CD8-positive, alpha-beta memory T cell (primary cell): ENCODE results near the gene NAP1L1. TPM values are rescaled to one million over a fixed set of nuclear protein-coding genes. Genes with fewer than 3 reads are reported as not detected.

ENCODE experiments used
- CTCF ChIA-PET: fragments of 350-600 bp; sonication (Branson Sonifier 250); formaldehyde crosslinking; loops from one replicate; lab custom pipeline; 2021; ENCODE audit warnings: antibody characterized with exemption; lab: Charles Lee
- POLR2A ChIA-PET: fragments of 350-600 bp; sonication (Branson Sonifier 250); formaldehyde crosslinking; loops from one replicate; lab custom pipeline; 2021; ENCODE audit warnings: antibody characterized with exemption; lab: Charles Lee
- DNase-seq, 5 donors: peaks; one replicate each; pipeline versions ENCODE4 v3.0.0 to v3.0.0-alpha.2; 2020 to 2022; ENCODE audit warnings: mixed read lengths in 1 of 5
- H3K27ac ChIP-seq: one replicate; pipeline ENCODE4 v1.7.0; 2013; ENCODE audit warnings: low read depth, mild to moderate bottlenecking, low read length, moderate library complexity
- H3K27me3 ChIP-seq: 2 replicates; pipeline ENCODE4 v1.7.0; 2013; ENCODE audit warnings: low read length, mild to moderate bottlenecking; ENCODE audit not compliant: insufficient read depth, poor library complexity, severe bottlenecking
- H3K36me3 ChIP-seq: 2 replicates; pipeline ENCODE4 v1.7.0; 2013; ENCODE audit warnings: mild to moderate bottlenecking, low read length, moderate library complexity; ENCODE audit not compliant: insufficient read depth
- H3K4me1 ChIP-seq: 2 replicates; pipeline ENCODE4 v1.7.0; 2013; ENCODE audit warnings: mild to moderate bottlenecking, low read length, moderate library complexity; ENCODE audit not compliant: insufficient read depth
- H3K4me3 ChIP-seq: 2 replicates; pipeline ENCODE4 v1.7.0; 2013; ENCODE audit warnings: mild to moderate bottlenecking, low read length
- H3K9me3 ChIP-seq: 2 replicates; pipeline ENCODE4 v1.7.0; 2013; ENCODE audit warnings: mild to moderate bottlenecking, low read length
- H3K27ac Mint-ChIP-seq, 8 donors: one replicate each; pipeline ENCODE4 v1.8.0; 2020 to 2021; ENCODE audit warnings: mixed read lengths in 8 of 8, mild to moderate bottlenecking in 6 of 8, inconsistent platforms in 3 of 8, moderate library complexity in 3 of 8
- H3K27me3 Mint-ChIP-seq, 2 donors: one replicate each; pipeline ENCODE4 v1.8.0; 2020 to 2021; ENCODE audit warnings: mixed read lengths in 2 of 2, mild to moderate bottlenecking in 1 of 2, moderate library complexity in 1 of 2
- H3K36me3 Mint-ChIP-seq, 3 donors: one replicate each; pipeline ENCODE4 v1.8.0; 2020 to 2021; ENCODE audit warnings: mixed read lengths in 3 of 3, inconsistent platforms in 1 of 3, mild to moderate bottlenecking in 1 of 3
- H3K4me1 Mint-ChIP-seq, 3 donors: one replicate each; pipeline ENCODE4 v1.8.0; 2020 to 2021; ENCODE audit warnings: mixed read lengths in 3 of 3, inconsistent platforms in 1 of 3, mild to moderate bottlenecking in 1 of 3
- H3K4me3 Mint-ChIP-seq, 7 donors: one replicate each; pipeline ENCODE4 v1.8.0; 2020 to 2021; ENCODE audit warnings: mixed read lengths in 7 of 7, mild to moderate bottlenecking in 6 of 7, moderate library complexity in 4 of 7, inconsistent platforms in 2 of 7
- H3K9me3 Mint-ChIP-seq, 5 donors: one replicate each; pipeline ENCODE4 v1.8.0; 2020 to 2022; ENCODE audit warnings: mixed read lengths in 5 of 5, mild to moderate bottlenecking in 3 of 5, moderate library complexity in 2 of 5, inconsistent platforms in 1 of 5
- polyA plus RNA-seq: library from polyadenylated mRNA; unstranded; fragments of 300-500 nt; fragmentation: Illumina TruSeq; gene quantifications from one replicate; pipeline ENCODE4 v1.2.3, GENCODE V29; 2021
- total RNA-seq, 2 experiments: library from RNA; stranded (reverse); gene quantifications; one replicate each; pipeline ENCODE4 v1.2.3, GENCODE V29; 2021

The NAP1L1 gene
- total and polyA plus RNA-seq, 3 experiments from 2014 or later = 166 to 964 (median 926) TPM

GRCh38 chr12:76080017-76080728 is 4.3 kb downstream of the NAP1L1 start:
- Histone ChIP-seq H3K36me3 (no peaks in the 10 kb centered on the region), H3K27ac (no peak overlapping the region), H3K4me3 (no peak overlapping the region), H3K9me3 (no peaks in the 10 kb centered on the region), H3K27me3 (no peaks in the 10 kb centered on the region), H3K4me1 (peaks cover 36% of the 10 kb centered on the region)
- H3K4me1 Mint-ChIP-seq = peaks cover 66 to 87% (median 81%) of the 10 kb centered on the region in 3 donors
- peaks cover 0 to 9% (median 0%) of the 10 kb centered on the region in 5 donors for H3K9me3 Mint-ChIP-seq
- H3K36me3 Mint-ChIP-seq = peaks cover 3 to 36% (median 8%) of the 10 kb centered on the region in 3 donors
- ChIA-PET POLR2A (no interaction called here), CTCF (no interaction called here)
- DNase-seq = no peak
- peak overlapping the region in 2 of 8 donors; percentile 5 to 6 for H3K27ac Mint-ChIP-seq
- peak overlapping the region in 2 of 7 donors; percentile 9 to 28 for H3K4me3 Mint-ChIP-seq
- H3K27me3 Mint-ChIP-seq = peaks cover 0 to 4% of the 10 kb centered on the region in 2 donors

GRCh38 chr12:76078748-76079147 is 5.7 kb downstream of the NAP1L1 start:
- H3K4me1 ChIP-seq = peaks cover 43% of the 10 kb centered on the region
- Mint-ChIP-seq H3K36me3 (peaks cover 3 to 29% (median 8%) of the 10 kb centered on the region in 3 donors), H3K4me3 (peak overlapping the region in 2 of 7 donors; percentile 11 to 40), H3K4me1 (peaks cover 71 to 95% (median 93%) of the 10 kb centered on the region in 3 donors), H3K27me3 (no peaks in the 10 kb centered on the region), H3K9me3 (peaks cover 0 to 9% (median 0%) of the 10 kb centered on the region in 5 donors), H3K27ac (peak overlapping the region in 2 of 8 donors; percentile 5 to 24)
- H3K9me3 ChIP-seq = no peaks in the 10 kb centered on the region
- ChIA-PET CTCF (interaction anchor here (1.2 kb wide), 1 partner anchor 508 kb away, joined by 3 read pairs; no protein-coding TSS in a partner anchor), POLR2A (interaction anchor here (0.6 kb wide), 1 partner anchor 598 kb away, joined by 6 read pairs; no protein-coding TSS in a partner anchor)
- H3K36me3 ChIP-seq = no peaks in the 10 kb centered on the region
- no peaks in the 10 kb centered on the region for H3K27me3 ChIP-seq
- no peak for DNase-seq
- H3K4me3 ChIP-seq = no peak overlapping the region
- no peak overlapping the region for H3K27ac ChIP-seq

GRCh38 chr12:76075448-76075847 is 9.0 kb downstream of the NAP1L1 start:
- Mint-ChIP-seq H3K9me3 (peaks cover 0 to 9% (median 0%) of the 10 kb centered on the region in 5 donors), H3K4me3 (no peak overlapping the region), H3K36me3 (peaks cover 8 to 51% (median 11%) of the 10 kb centered on the region in 3 donors), H3K27me3 (no peaks in the 10 kb centered on the region), H3K4me1 (peaks cover 68 to 93% (median 93%) of the 10 kb centered on the region in 3 donors), H3K27ac (no peak overlapping the region)
- Histone ChIP-seq H3K4me3 (no peak overlapping the region), H3K27ac (no peak overlapping the region), H3K27me3 (no peaks in the 10 kb centered on the region), H3K9me3 (no peaks in the 10 kb centered on the region), H3K36me3 (peaks cover 3% of the 10 kb centered on the region), H3K4me1 (peaks cover 14% of the 10 kb centered on the region)
- POLR2A ChIA-PET = no interaction called here
- CTCF ChIA-PET = no interaction called here
- DNase-seq = no peak

GRCh38 chr12:76074701-76075336 is 9.7 kb downstream of the NAP1L1 start:
- ChIA-PET CTCF (no interaction called here), POLR2A (no interaction called here)
- no peaks in the 10 kb centered on the region for H3K9me3 ChIP-seq
- Mint-ChIP-seq H3K27ac (peak overlapping the region in 1 of 8 donors; percentile 8), H3K4me1 (peaks cover 69 to 91% (median 90%) of the 10 kb centered on the region in 3 donors), H3K4me3 (no peak overlapping the region), H3K27me3 (no peaks in the 10 kb centered on the region), H3K36me3 (peaks cover 8 to 49% (median 14%) of the 10 kb centered on the region in 3 donors), H3K9me3 (peaks cover 0 to 9% (median 0%) of the 10 kb centered on the region in 5 donors)
- H3K27me3 ChIP-seq = no peaks in the 10 kb centered on the region
- H3K27ac ChIP-seq = no peak overlapping the region
- H3K36me3 ChIP-seq = peaks cover 3% of the 10 kb centered on the region
- peaks cover 11% of the 10 kb centered on the region for H3K4me1 ChIP-seq
- H3K4me3 ChIP-seq = no peak overlapping the region
- DNase-seq = no peak

- Mint-ChIP-seq H3K36me3 (peaks cover 3 to 52% (median 18%) of the 10 kb centered on the region in 3 donors), H3K4me1 (peaks cover 68 to 92% (median 90%) of the 10 kb centered on the region in 3 donors), H3K27me3 (no peaks in the 10 kb centered on the region), H3K27ac (peak overlapping the region in 2 of 8 donors; percentile 18 to 69), H3K9me3 (peaks cover 0 to 4% (median 0%) of the 10 kb centered on the region in 5 donors), H3K4me3 (no peak overlapping the region)
- Histone ChIP-seq H3K27me3 (no peaks in the 10 kb centered on the region), H3K4me1 (peaks cover 11% of the 10 kb centered on the region), H3K27ac (no peak overlapping the region), H3K9me3 (no peaks in the 10 kb centered on the region), H3K4me3 (no peak overlapping the region), H3K36me3 (peaks cover 3% of the 10 kb centered on the region)
- POLR2A ChIA-PET = no interaction called here
- no peak for DNase-seq
- CTCF ChIA-PET = interaction anchor here (1.1 kb wide), 1 partner anchor 32 kb away, joined by 3 read pairs; no protein-coding TSS in a partner anchor
Observed at GRCh38 chr12:76073561-76073960, 10.9 kb downstream of the NAP1L1 start.

- Histone ChIP-seq H3K27ac (no peak overlapping the region), H3K36me3 (peaks cover 3% of the 10 kb centered on the region), H3K27me3 (no peaks in the 10 kb centered on the region), H3K4me1 (peaks cover 11% of the 10 kb centered on the region), H3K9me3 (no peaks in the 10 kb centered on the region), H3K4me3 (no peak overlapping the region)
- H3K4me3 Mint-ChIP-seq = no peak overlapping the region
- H3K27ac Mint-ChIP-seq = peak overlapping the region in 1 of 8 donors; percentile 17
- no peaks in the 10 kb centered on the region for H3K27me3 Mint-ChIP-seq
- ChIA-PET POLR2A (no interaction called here), CTCF (interaction anchor here (1.1 kb wide), 1 partner anchor 31 kb away, joined by 3 read pairs; no protein-coding TSS in a partner anchor)
- DNase-seq = no peak
- peaks cover 0 to 59% (median 23%) of the 10 kb centered on the region in 3 donors for H3K36me3 Mint-ChIP-seq
- no peaks in the 10 kb centered on the region for H3K9me3 Mint-ChIP-seq
- H3K4me1 Mint-ChIP-seq = peaks cover 68 to 94% (median 92%) of the 10 kb centered on the region in 3 donors
Observed at GRCh38 chr12:76072568-76072967, 11.9 kb downstream of the NAP1L1 start.

- Histone ChIP-seq H3K9me3 (peaks cover 7% of the 10 kb centered on the region), H3K36me3 (peaks cover 15% of the 10 kb centered on the region), H3K4me3 (no peak overlapping the region), H3K27me3 (no peaks in the 10 kb centered on the region), H3K4me1 (peaks cover 4% of the 10 kb centered on the region), H3K27ac (no peak overlapping the region)
- CTCF ChIA-PET = no interaction called here
- Mint-ChIP-seq H3K4me1 (peaks cover 52 to 81% (median 68%) of the 10 kb centered on the region in 3 donors), H3K36me3 (peaks cover 28 to 82% (median 45%) of the 10 kb centered on the region in 3 donors), H3K27ac (peak overlapping the region in 5 of 8 donors; percentile 21 to 59 (median 44)), H3K4me3 (peak overlapping the region in 1 of 7 donors; percentile 11), H3K9me3 (peaks cover 11 to 16% (median 15%) of the 10 kb centered on the region in 5 donors), H3K27me3 (no peaks in the 10 kb centered on the region)
- POLR2A ChIA-PET = no interaction called here
- no peak for DNase-seq
Observed at GRCh38 chr12:76069339-76069738, 15.1 kb downstream of the NAP1L1 start.
